GM21737 (cell line): ENCODE measurements around the gene COL2A1.

Source experiments
- ATAC-seq: cut with Tn5 transposase; IDR thresholded peaks from one replicate; pipeline ENCODE4 v1.9.1; 2021; ENCODE audit warnings: mild to moderate bottlenecking, moderate library complexity; ENCODE audit not compliant: unreplicated experiment

Gene COL2A1

DNA sequence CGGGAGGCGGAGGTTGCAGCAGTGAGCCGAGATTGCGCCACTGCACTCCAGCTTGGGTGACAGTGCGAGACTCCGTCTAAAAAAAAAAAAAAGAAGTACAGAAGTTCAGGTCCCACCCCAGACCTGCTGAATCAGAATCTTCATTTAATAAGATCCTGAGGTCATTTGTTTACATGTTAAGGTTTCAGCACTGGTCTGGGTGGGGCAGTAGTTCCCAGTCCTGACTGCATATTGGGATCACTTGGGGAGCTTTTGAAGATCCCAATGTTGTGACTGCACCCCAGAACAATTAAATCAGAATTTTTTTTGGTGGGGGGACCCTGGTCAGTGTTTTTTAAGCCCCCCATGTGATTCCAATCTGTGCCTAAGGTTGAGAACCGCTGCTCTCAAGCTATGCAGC, 11.7 kb upstream of the COL2A1 start:
- no peak for ATAC-seq

GRCh38 chr12:48015129-48015528, 10.9 kb upstream of the COL2A1 start:
- ATAC-seq = no peak

- no peak for ATAC-seq
Measured at GRCh38 chr12:48013287-48013686, 9.0 kb upstream of the COL2A1 start.

- ATAC-seq = no peak
Measured at GRCh38 chr12:48012070-48012469, 7.8 kb upstream of the COL2A1 start.

DNA sequence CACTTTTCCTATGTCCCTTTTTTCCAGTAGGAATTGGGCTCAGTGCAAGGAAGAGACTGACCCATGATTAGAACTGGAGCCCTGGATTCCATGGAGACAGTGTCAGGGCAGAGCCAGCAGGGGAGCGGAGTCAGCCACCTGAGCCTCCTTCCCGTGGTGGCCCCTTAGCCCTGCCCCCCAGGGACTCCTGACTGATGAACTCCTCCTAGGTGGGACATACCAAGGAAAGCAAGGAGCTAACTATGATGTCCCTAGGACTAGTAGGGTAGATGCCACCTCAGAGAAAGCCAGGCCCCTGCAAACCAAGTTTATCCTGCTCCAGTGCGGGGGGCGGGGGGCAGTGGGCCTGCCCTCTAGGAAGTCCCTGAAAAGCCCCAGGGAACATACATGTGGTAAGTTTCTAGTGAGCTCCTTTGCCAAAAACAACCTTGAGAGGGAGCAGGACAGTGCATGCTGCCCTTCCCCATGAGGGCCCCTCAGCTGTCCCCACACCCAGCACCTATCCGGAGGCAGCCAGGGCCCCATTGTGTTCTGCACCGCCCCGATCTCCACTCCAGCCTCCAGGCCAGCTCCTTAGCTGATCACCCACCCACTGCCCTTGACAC, 6.2 kb upstream of the COL2A1 start:
- no peak for ATAC-seq

DNA sequence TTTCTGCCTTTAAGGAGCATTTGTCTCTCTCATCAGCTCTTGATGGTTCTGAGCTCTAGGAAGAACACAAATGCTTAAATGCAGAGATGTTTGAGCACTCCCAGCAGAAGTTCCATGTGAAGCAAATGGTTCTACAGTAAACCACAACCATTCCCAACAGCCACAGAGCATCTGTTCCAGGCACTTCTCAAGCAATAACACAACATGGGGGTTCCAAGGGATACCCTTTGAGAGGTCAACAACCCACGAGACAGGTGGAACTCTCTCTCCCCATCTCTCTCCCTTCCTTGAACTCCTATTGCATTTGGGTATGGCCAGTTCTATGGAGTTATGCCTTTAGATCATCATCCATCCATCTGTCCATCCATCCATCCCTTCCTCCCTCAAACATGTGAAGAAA, 5.2 kb upstream of the COL2A1 start:
- no peak for ATAC-seq

GRCh38 chr12:48008950-48009349, 4.7 kb upstream of the COL2A1 start:
- no peak for ATAC-seq

- ATAC-seq = no peak
Measured at GRCh38 chr12:48008349-48008748, 4.1 kb upstream of the COL2A1 start.

- ATAC-seq = no peak
Measured at GRCh38 chr12:48007206-48007605, 2.9 kb upstream of the COL2A1 start.

GRCh38 chr12:48005750-48006021, 1.4 kb upstream of the COL2A1 start:
- ATAC-seq = no peak

DNA sequence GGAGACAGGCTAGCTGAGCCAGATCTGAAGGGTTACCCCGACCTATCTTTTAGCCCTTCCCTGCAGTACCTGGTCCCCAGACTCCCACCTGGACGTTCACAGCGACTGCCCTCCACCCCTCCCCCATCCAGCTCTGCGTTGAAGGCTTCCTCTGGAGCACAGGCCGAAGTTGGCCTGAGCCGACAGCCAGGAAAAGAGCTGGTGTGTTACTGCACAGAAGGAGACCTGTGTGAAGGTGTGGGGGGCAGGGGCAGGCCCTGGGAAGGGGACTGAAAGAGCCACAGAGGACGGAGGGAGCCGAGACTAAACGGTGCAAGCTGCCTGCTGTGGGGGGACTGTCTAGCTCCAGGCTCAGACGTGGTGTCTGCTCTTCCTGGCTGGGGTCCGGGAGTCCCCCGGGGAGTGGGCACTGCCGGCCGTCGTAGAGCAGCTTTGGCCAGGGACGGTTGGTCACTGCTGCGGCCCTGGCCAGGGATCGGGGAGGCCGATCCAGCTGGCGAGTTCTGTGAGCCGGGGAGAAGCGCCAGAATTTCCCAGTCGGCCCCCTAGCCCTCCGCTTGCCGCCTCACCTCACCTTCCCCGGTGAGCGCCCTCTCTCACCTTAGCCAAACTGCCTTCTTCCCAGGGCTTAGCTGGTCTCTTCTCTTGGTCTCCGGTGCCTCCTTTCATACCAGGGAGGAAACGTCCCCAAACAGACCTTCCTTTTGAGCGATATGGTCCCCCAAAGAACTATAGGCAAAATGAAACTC, 899 bp upstream of the COL2A1 start:
- no peak for ATAC-seq

DNA sequence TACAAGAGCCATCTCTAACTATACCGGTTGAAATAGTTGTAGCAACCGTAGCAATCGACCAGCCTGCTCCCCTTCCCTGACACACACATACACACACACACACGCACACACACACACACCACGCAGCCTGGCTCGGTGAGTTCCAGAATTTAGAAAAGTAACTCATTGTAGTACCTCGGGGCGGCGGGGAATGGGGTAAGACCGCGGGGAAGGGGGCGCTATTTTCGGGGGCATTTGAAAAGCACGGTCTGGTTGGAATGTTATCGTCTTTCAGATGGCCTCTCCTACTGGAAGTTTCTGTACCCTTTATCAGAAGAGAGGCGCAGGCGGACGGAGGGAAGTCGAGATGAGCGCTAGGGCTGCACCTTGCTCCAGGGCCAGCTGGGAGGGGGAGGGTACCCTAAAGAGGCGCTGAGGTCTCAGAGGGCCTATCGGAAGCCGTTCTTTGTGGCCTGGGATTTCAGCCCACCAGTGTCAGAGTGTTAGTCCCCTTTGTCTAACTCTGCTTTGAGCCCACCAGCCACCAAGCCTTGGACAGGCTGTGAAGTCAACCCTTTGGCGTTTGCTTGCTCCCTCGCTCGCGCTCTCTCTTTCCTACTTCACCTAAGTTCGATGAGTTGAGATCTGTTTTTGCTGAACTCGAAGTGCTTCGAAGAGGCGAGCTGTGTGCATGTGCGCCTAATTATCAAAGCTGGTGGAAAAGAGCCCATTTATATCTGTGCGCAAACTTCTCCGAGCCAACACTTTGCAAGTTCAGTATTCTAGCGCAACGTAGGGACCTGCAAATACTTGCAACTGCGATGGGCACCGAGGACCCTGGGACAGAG, 837 bp downstream of the COL2A1 start:
- ATAC-seq = no peak

GRCh38 chr12:48002773-48003218, 1.5 kb downstream of the COL2A1 start:
- no peak for ATAC-seq

DNA sequence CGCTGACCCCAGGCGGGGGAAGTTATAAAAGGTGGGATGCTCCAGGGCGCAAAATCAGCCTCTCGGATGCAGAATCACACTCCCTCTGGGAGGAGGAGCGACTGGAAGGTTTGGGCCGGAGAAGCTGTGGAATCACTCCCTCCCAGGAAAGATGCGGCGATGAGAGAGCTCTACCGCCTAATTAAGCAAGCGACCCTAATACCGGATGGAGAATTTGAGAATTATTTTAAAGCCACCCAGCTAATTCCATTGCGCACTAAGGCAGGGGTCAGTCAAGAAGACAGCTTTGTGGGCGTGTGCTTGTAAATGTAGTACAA, 1.9 kb downstream of the COL2A1 start:
- ATAC-seq = no peak

- ATAC-seq = no peak
Measured at GRCh38 chr12:48001505-48002413, 2.5 kb downstream of the COL2A1 start.

- ATAC-seq = no peak
Measured at GRCh38 chr12:48000878-48001504, 3.3 kb downstream of the COL2A1 start.

DNA sequence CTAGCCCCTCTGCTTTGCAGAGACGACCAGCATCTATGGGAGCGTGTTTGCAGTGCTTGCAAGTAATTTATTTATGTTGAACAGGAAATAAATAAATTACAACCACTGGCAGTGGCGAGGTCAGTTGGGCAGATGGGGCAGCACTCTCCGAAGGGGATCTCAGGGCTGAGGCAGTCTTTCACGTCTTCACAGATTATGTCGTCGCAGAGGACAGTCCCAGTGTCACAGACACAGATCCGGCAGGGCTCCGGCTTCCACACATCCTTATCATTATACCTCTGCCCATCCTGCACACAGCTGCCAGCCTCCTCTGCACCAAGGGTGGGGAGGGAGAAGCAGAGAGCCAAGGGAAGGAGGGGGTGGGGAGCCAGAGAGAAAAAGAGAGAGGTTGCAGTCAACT, 4.5 kb downstream of the COL2A1 start:
- no peak for ATAC-seq

GRCh38 chr12:47997321-47997720, 7.0 kb downstream of the COL2A1 start:
- no peak for ATAC-seq

DNA sequence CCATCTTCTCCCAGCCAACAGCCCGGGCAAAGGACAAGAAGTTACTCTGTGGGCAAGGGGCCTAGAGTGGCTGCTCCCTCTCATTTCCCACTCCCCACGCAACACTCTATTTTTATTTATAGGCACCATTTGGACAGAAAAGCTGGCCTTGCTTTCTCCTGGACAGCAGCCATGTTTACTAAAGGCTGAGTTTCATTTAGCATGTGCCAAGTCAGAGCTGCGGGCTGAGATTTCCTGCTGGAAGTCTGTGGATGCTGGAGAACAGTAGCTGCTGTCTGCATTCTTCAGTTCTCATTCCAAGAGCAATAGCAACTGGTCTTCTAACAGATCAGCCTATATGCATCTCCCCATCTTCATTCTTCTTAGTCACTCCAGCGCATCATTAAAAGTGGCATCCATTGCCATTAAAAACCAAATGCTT, 8.3 kb downstream of the COL2A1 start:
- ATAC-seq = no peak

DNA sequence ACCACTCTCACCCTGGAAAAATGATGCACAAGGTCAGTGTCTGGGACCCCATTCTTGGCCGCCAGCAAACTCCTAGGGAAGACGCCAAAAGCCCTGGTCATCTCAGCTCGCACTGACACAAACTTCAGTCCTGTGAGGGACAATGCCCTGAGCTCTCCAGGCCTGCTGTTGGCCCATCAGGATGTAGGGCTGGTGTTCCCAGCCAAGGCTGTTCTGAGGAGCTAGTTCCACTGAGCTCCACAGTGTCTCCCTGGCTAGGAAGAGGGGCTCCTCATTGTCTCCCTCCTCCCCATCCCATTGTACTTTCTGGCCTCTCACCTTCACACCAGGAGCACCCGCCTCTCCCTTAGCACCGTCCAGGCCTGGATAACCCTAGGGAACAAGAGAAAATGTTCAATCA, 10.8 kb downstream of the COL2A1 start:
- no peak for ATAC-seq

DNA sequence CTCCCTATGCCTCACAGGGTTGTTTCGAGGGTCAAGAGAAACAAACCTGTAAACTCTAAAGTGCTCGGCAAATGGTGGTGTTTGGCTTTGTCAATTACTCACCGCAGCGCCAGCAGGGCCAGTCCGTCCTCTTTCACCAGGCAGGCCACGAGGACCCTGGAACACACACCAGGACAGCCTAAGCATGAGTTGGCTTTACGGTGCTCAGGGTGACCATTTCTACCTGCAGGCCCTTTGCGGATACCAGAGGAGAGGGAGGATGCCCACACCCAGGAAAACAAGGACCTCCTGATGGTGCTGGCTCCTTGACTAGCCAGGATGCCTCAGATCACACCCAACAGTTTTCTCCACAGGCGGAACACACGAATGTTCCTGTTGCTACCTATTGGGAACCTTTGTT, 11.5 kb downstream of the COL2A1 start:
- no peak for ATAC-seq
